ENCODE measurements around the gene RASA2. TPM values are rescaled to one million over a fixed set of nuclear protein-coding genes. Genes with fewer than 3 reads are reported as not detected.
"Not testable (repeated sequence)": the region's sequence is repeated elsewhere in the genome, so short reads cannot be mapped to it uniquely, and the experiment has no call there.

The RASA2 gene
- total and polyA plus RNA-seq, 2 experiments from 2014 or later, result 16.6 to 28.6 TPM

DNA sequence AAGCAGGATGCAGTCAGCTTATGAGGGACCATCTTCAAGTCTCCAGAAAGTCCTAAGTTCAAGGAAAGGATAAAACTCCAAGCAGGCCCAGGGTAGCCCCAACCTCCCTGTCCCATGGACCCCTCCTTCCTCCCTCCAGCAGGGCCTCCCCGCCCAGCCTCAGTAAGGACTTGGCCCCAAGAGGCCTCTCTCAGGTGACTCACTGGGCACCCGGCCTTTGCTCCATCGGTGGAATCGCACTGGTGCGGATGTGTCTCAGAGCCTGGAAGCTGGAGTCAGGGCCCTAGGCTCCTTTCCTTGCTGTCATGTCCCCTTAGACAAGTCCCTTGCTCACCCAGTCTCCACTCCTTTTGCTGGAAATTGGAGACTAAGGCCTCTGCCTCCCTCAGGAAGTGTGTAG is 136.9 kb downstream of the RASA2 start (continued):
- TF ChIP-seq, protein P1, sequence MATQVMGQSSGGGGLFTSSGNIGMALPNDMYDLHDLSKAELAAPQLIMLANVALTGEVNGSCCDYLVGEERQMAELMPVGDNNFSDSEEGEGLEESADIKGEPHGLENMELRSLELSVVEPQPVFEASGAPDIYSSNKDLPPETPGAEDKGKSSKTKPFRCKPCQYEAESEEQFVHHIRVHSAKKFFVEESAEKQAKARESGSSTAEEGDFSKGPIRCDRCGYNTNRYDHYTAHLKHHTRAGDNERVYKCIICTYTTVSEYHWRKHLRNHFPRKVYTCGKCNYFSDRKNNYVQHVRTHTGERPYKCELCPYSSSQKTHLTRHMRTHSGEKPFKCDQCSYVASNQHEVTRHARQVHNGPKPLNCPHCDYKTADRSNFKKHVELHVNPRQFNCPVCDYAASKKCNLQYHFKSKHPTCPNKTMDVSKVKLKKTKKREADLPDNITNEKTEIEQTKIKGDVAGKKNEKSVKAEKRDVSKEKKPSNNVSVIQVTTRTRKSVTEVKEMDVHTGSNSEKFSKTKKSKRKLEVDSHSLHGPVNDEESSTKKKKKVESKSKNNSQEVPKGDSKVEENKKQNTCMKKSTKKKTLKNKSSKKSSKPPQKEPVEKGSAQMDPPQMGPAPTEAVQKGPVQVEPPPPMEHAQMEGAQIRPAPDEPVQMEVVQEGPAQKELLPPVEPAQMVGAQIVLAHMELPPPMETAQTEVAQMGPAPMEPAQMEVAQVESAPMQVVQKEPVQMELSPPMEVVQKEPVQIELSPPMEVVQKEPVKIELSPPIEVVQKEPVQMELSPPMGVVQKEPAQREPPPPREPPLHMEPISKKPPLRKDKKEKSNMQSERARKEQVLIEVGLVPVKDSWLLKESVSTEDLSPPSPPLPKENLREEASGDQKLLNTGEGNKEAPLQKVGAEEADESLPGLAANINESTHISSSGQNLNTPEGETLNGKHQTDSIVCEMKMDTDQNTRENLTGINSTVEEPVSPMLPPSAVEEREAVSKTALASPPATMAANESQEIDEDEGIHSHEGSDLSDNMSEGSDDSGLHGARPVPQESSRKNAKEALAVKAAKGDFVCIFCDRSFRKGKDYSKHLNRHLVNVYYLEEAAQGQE (IDR thresholded peaks at IDR 0.05; ENCODE audit: unreplicated experiment), result no peak
- TF ChIP-seq CTCF (conservative IDR thresholded peaks at IDR 0.05; ENCODE audit: low read depth in 2 of 2), result no peak

DNA sequence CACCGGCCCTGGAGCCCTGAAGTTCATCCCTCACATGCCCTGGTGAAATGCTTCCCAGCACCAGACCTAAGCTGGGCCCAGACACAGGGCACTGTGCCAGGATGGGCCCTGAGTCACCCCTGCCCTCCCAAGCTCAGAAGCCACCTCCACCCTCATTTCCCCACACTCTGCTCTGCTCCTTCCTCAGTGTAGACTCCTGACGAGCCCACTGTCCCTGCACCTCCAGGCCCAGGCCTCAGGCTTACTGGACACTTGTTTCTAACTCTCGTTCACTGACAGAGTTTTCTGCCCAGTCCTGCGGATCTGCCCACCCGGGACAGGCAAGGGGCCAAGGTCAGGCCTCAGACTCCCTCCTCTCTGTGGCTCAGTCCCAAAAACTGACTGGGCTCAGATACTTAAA is 138.7 kb downstream of the RASA2 start:
- TF ChIP-seq, protein P1 (IDR thresholded peaks at IDR 0.05; ENCODE audit: unreplicated experiment), result no peak
- Histone ChIP-seq H2AFZ (no peak overlapping the region), H3K36me3 (ENCODE audit: insufficient read depth) (no peaks in the 10 kb centered on the region), H4K20me1 (replicated peaks; ENCODE audit: insufficient read depth) (no peaks in the 10 kb centered on the region), H3K4me1 (ENCODE audit: insufficient read depth) (no peaks in the 10 kb centered on the region), H3K4me3 (no peak overlapping the region), H3K79me2 (replicated peaks; ENCODE audit: insufficient read depth) (no peaks in the 10 kb centered on the region), H3K27me3 (ENCODE audit: insufficient read depth) (no peaks in the 10 kb centered on the region), H3F3A (replicated peaks; ENCODE audit: low read depth) (no peaks in the 10 kb centered on the region), H3K27ac (ENCODE audit: low read depth) (no peak overlapping the region), H3K9me2 (ENCODE audit: insufficient read depth) (no peaks in the 10 kb centered on the region; the same call in 1 of the 2 replicates), H3K4me2 (no peak overlapping the region)
- H3K27me3 Mint-ChIP-seq (ENCODE audit: insufficient read depth, low read depth, poor library complexity), result peaks cover 4% of the 10 kb centered on the region
- no peak for ATAC-seq
- no peak overlapping the region for H3K4me3 Mint-ChIP-seq
- H3K9me3 Mint-ChIP-seq, result peaks cover 23% of the 10 kb centered on the region
- H3K27ac Mint-ChIP-seq, result no peak overlapping the region
- no peak for DNase-seq (ENCODE audit: low spot score)
- H3K4me1 Mint-ChIP-seq, result no peaks in the 10 kb centered on the region; the same call in 2 of the 3 replicates
- peaks cover 8% of the 10 kb centered on the region; the same call in 1 of the 3 replicates for H3K36me3 Mint-ChIP-seq (ENCODE audit: low read depth)

DNA sequence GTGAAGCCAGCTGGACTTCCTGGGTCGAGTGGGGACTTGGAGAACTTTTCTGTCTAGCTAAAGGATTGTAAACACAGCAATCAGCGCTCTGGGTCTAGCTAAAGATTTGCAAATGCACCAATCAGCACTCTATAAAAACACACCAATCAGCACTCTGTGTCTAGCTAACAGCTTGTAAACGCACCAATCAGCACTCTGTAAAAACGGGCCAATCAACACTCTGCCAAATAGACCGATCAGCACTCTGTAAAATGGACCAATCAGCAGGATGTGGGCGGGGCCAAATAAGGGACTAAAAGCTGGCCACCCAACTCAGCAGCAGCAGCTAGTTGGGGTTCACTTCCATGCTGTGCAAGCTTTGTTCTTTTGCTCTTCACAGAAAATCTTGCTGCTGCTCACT is 141.5 kb downstream of the RASA2 start:
- H3K4me3 Mint-ChIP-seq; DNase-seq (ENCODE audit: low spot score); H3K36me3 Mint-ChIP-seq (ENCODE audit: low read depth); H3K27me3 ChIP-seq (ENCODE audit: insufficient read depth); H3K4me1 ChIP-seq (ENCODE audit: insufficient read depth); H3K79me2 ChIP-seq (replicated peaks; ENCODE audit: insufficient read depth); H3F3A ChIP-seq (replicated peaks; ENCODE audit: low read depth); H3K27ac Mint-ChIP-seq; H3K4me1 Mint-ChIP-seq; H3K27ac ChIP-seq (ENCODE audit: low read depth); H4K20me1 ChIP-seq (replicated peaks; ENCODE audit: insufficient read depth); H3K27me3 Mint-ChIP-seq (ENCODE audit: insufficient read depth, low read depth, poor library complexity); H3K4me2 ChIP-seq; H3K36me3 ChIP-seq (ENCODE audit: insufficient read depth); H3K9me2 ChIP-seq (ENCODE audit: insufficient read depth); ATAC-seq; H3K4me3 ChIP-seq: not testable (repeated sequence)
- 0 out of 2 replicates have a peak overlapping the region, but pooled peaks have one; percentile 18 for H2AFZ ChIP-seq
- H3K9me3 Mint-ChIP-seq, result peaks cover 20% of the 10 kb centered on the region

- peaks cover 20% of the 10 kb centered on the region for H3K9me3 Mint-ChIP-seq
- H3K36me3 ChIP-seq (ENCODE audit: insufficient read depth); H3K27me3 ChIP-seq (ENCODE audit: insufficient read depth); DNase-seq (ENCODE audit: low spot score); H3K27ac ChIP-seq (ENCODE audit: low read depth); H3K27ac Mint-ChIP-seq; H4K20me1 ChIP-seq (replicated peaks; ENCODE audit: insufficient read depth); H3F3A ChIP-seq (replicated peaks; ENCODE audit: low read depth); H3K4me1 ChIP-seq (ENCODE audit: insufficient read depth); ATAC-seq; H3K36me3 Mint-ChIP-seq (ENCODE audit: low read depth); H3K9me2 ChIP-seq (ENCODE audit: insufficient read depth); H3K79me2 ChIP-seq (replicated peaks; ENCODE audit: insufficient read depth); H3K4me3 ChIP-seq; H3K4me1 Mint-ChIP-seq; H3K4me2 ChIP-seq; H3K4me3 Mint-ChIP-seq; H2AFZ ChIP-seq; H3K27me3 Mint-ChIP-seq (ENCODE audit: insufficient read depth, low read depth, poor library complexity): not testable (repeated sequence)
These were observed 142.1 kb downstream of the RASA2 start for GRCh38 chr3:141628868-141629441.

Data from GM23338 (cell line).